Muscle layer of colon (tissue), 2 donors: ENCODE data around the gene TM9SF3.

ENCODE experiments used
- H3K27ac ChIP-seq: one replicate; pipeline ENCODE4 v1.7.0; 2013; ENCODE audit warnings: low read depth, mild to moderate bottlenecking, low read length, moderate library complexity
- H3K27me3 ChIP-seq, 2 donors: one replicate each; pipeline ENCODE4 v1.7.0; 2013; ENCODE audit warnings: low read length in 2 of 2, mild to moderate bottlenecking in 2 of 2; ENCODE audit not compliant: insufficient read depth in 2 of 2, control insufficient read depth in 1 of 2
- H3K36me3 ChIP-seq: one replicate; pipeline ENCODE4 v1.7.0; 2013; ENCODE audit warnings: mild to moderate bottlenecking, low read length; ENCODE audit not compliant: insufficient read depth
- H3K4me1 ChIP-seq: one replicate; pipeline ENCODE4 v1.7.0; 2013; ENCODE audit warnings: mild to moderate bottlenecking, low read length; ENCODE audit not compliant: insufficient read depth
- H3K4me3 ChIP-seq, 2 donors: one replicate each; pipeline ENCODE4 v1.7.0; 2013; ENCODE audit warnings: low read length in 2 of 2, low read depth in 1 of 2, mild to moderate bottlenecking in 1 of 2, moderate library complexity in 1 of 2
- H3K9ac ChIP-seq: one replicate; pipeline ENCODE4 v1.7.0; 2013; ENCODE audit warnings: low read length
- H3K9me3 ChIP-seq: one replicate; pipeline ENCODE4 v1.7.0; 2013; ENCODE audit warnings: mild to moderate bottlenecking, low read length
- donor health status: abdominal sarcoma.
- donor health status: Adenocarcinoma of cecum.

TM9SF3 gene

DNA sequence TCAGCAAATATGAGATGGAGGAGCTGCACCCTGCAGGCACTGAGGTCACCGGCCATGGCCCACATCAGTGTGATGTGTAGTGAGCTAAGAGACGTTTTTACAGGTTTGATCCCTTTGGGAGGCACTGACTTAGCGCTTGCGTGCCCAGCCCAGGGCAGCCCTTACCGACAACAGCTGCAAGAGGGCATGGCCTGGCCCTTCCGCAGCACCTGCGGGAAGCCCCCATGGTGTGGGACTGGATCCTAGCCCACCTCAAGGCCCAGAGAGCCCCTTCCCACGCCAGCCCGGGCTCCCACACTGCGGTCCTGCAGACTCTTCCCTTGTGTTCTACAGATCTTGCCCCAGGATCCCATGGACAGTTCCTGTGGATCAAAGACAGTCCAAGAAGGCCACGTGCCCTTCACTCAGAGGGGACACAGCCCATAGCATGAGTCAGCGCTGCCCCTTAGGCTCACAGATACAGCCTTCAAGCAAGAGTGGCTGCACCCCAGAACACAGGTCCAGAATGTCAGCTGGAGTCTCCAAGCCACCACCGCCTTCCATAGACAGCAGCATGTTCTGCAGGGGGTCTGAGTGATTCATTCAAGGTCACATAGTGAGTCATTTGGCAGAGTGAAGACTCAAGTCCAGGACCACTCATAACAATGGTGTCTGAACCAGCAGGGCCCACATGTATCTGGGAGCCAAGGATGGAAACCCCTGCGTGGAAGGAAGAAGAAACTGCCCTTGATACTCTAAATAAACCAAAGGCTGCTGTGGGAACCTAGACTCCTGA, 98.5 kb downstream of the TM9SF3 start:
- H3K27me3 ChIP-seq, result no peaks in the 10 kb centered on the region
- no peaks in the 10 kb centered on the region for H3K9me3 ChIP-seq
- H3K27ac ChIP-seq, result no peak overlapping the region
- no peak overlapping the region for H3K4me3 ChIP-seq
- H3K9ac ChIP-seq, result no peak overlapping the region
- no peaks in the 10 kb centered on the region for H3K4me1 ChIP-seq
- no peaks in the 10 kb centered on the region for H3K36me3 ChIP-seq

DNA sequence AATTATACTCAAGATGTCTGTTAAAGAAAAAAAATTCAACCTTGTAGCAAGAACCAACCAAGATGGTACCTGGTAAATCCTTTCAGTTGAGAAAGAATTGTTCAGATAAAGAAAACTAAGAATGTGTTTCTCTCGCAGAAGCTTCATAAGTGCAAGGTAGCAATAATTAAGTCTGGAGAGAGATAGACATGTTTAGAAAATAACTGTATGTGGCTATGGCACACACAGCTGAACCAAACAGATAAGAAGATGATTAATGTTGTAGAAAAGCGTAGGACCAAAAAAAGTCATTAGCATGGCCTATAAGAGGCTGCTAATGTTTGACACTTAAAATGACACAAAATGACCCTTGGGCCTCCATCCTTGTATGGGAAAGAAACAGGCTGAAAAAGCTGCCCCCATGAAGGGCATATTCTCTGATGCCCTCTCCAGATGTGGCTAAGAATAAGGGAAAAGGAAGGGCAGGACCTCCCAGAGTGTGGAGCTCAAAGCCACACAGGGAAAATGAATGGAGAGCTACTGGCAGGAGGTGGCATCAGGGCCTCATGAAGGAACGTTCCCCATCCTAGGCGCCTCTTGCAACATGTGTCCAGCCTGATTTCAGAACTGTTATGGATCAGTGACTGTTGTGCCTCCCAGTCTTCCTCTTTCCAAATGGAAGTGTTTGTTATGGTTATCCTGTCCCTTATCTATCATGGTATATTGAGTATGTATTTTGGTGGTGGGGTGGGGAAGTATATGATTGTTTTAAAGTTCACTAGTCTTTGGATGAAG, 103.8 kb downstream of the TM9SF3 start:
- Histone ChIP-seq H3K4me1 (no peaks in the 10 kb centered on the region), H3K9ac (no peak overlapping the region), H3K9me3 (no peaks in the 10 kb centered on the region), H3K27ac (no peak overlapping the region), H3K4me3 (no peak overlapping the region), H3K27me3 (no peaks in the 10 kb centered on the region), H3K36me3 (no peaks in the 10 kb centered on the region)

DNA sequence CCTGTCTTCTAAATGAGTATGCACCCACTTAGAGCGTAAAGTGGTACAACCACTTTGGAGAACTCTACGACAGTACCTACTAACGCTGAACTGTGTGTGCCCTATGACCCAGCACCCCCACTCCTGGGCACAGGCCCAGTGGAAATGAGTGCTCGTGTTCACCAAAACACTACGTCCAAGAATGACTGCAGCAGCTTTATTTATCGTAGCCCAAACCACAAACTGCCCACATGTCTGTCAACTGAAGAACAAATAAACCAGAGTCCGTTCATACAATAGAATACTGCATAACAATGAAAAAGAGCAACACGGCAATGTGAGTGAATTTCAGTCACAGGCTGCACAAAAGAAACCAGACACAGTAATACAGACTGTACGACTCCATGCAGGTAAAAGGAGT, 108.5 kb downstream of the TM9SF3 start:
- Histone ChIP-seq H3K9me3 (no peaks in the 10 kb centered on the region), H3K27ac (no peak overlapping the region), H3K27me3 (no peaks in the 10 kb centered on the region), H3K4me1 (no peaks in the 10 kb centered on the region), H3K9ac (no peak overlapping the region), H3K4me3 (no peak overlapping the region), H3K36me3 (no peaks in the 10 kb centered on the region)

DNA sequence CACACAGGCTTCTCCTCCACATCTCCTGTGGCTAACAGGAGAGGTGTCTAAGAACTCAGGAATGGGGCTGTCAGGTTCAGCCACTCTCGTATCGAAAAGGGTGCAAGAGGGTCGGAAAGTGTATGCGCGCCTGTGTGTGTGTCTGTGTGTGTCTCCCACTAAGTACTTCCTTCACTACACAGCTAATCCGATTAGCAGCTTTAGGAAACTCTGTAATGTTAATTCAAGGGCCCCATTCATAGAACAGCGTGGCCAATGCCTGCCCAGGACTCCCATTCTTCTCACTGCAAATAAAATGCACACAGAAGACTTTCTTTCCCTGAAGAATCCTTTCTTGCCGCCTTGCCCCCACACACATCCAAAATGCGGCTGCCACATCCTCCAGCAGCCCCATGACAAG, 112.9 kb downstream of the TM9SF3 start:
- Histone ChIP-seq H3K9ac (no peak overlapping the region), H3K36me3 (no peaks in the 10 kb centered on the region), H3K9me3 (no peaks in the 10 kb centered on the region), H3K4me1 (no peaks in the 10 kb centered on the region), H3K27ac (no peak overlapping the region), H3K4me3 (no peak overlapping the region), H3K27me3 (no peaks in the 10 kb centered on the region)

DNA sequence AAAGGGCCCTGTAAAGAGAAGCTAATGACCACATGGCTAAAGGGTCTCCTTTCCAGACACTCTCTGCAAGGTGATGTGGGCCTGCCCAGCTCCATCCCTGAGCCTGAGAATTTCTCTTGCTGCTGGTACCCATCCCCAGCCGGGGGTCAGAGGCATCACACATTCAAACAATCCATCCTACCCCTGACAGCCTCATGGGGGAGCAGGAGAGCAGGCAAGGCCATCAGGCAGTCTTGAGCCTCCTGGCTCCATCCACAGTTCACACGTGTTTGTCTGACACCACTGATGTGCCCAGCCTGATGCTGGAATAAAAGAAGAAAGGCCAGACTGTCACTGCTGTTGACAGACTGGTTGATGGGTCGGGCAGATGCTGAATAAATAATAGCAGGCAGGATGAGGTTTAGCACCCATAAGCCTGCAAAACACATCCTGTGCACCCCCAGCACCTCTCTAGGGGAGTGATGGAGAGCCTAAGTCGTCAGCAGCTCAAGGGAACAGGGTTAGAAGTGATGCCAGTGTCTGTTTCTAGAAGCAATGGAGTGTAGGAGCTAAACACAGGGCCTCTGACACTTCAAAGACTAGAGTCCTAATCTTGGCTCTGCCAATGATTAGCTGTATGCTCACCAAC, 116.6 kb downstream of the TM9SF3 start:
- Histone ChIP-seq H3K27ac (no peak overlapping the region), H3K9ac (no peak overlapping the region), H3K4me1 (no peaks in the 10 kb centered on the region), H3K27me3 (no peaks in the 10 kb centered on the region), H3K36me3 (no peaks in the 10 kb centered on the region), H3K9me3 (no peaks in the 10 kb centered on the region), H3K4me3 (no peak overlapping the region)

DNA sequence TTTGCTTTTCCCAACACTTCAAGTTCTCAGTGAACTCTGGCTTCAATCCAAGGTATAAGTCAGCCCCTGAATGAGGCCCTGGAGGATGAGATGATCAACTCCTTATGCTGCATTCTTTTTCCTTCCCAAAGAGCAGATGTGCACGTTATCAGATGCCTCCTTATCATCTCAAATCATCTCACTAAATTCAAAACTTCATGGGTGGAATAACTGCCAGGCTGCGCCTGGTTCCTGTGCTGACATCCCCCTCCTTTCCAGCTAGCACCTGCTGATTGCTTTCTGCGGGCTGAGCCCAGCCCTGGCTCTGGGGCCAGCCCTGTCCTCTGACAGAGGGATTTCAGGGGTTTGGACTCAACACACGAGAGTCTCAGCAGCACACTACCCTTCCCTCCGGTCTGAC, 118.0 kb downstream of the TM9SF3 start:
- H3K36me3 ChIP-seq, result no peaks in the 10 kb centered on the region
- H3K9me3 ChIP-seq, result no peaks in the 10 kb centered on the region
- no peak overlapping the region for H3K27ac ChIP-seq
- H3K4me3 ChIP-seq, result no peak overlapping the region
- no peaks in the 10 kb centered on the region for H3K27me3 ChIP-seq
- no peaks in the 10 kb centered on the region for H3K4me1 ChIP-seq
- H3K9ac ChIP-seq, result no peak overlapping the region
